GM18508 (cell line): ENCODE measurements around the gene SF3B4.

Source experiments
- ATAC-seq: cut with Tn5 transposase; IDR thresholded peaks from one replicate; pipeline ENCODE4 v1.9.1; 2021; ENCODE audit warnings: moderate number of reproducible peaks; ENCODE audit not compliant: insufficient read depth, unreplicated experiment

Gene SF3B4

GRCh38 chr1:149934356-149934755, 6.8 kb upstream of the SF3B4 start:
- no peak for ATAC-seq

- no peak for ATAC-seq
These were observed 5.6 kb upstream of the SF3B4 start for GRCh38 chr1:149933208-149933607.

GRCh38 chr1:149932474-149932873, 4.9 kb upstream of the SF3B4 start:
- no peak for ATAC-seq

GRCh38 chr1:149931212-149931790, 3.7 kb upstream of the SF3B4 start:
- ATAC-seq, result no peak

GRCh38 chr1:149929856-149930255, 2.3 kb upstream of the SF3B4 start:
- no peak for ATAC-seq

GRCh38 chr1:149928401-149928724, 760 bp upstream of the SF3B4 start:
- no peak for ATAC-seq

- no peak for ATAC-seq
These were observed 494 bp downstream of the SF3B4 start for GRCh38 chr1:149927056-149927562.

GRCh38 chr1:149926296-149926695, 1.3 kb downstream of the SF3B4 start:
- no peak for ATAC-seq

- ATAC-seq, result no peak
These were observed 1.9 kb downstream of the SF3B4 start for GRCh38 chr1:149925751-149926150.

- no peak for ATAC-seq
These were observed 2.3 kb downstream of the SF3B4 start for GRCh38 chr1:149925345-149925744.

GRCh38 chr1:149923626-149924025, 4.0 kb downstream of the SF3B4 start:
- ATAC-seq, result no peak

GRCh38 chr1:149917571-149918144, 9.9 kb downstream of the SF3B4 start, which contains the start of gene SV2A:
SV2A (minus strand) TSS chr1:149917844; CDS start chr1:149913840, 4,004 bp downstream.
- no peak for ATAC-seq

- ATAC-seq, result no peak
These were observed 10.7 kb downstream of the SF3B4 start for GRCh38 chr1:149916898-149917252.

GRCh38 chr1:149916193-149916897, 11.3 kb downstream of the SF3B4 start:
- no peak for ATAC-seq

GRCh38 chr1:149915429-149916192, 12.0 kb downstream of the SF3B4 start:
- ATAC-seq, result no peak

- no peak for ATAC-seq
These were observed 13.1 kb downstream of the SF3B4 start for GRCh38 chr1:149914545-149914944.

GRCh38 chr1:149906570-149907075, 21.0 kb downstream of the SF3B4 start:
- ATAC-seq, result no peak

- ATAC-seq, result no peak
These were observed 23.6 kb downstream of the SF3B4 start for GRCh38 chr1:149903836-149904491.

- peak; percentile 53 for ATAC-seq
These were observed 27.9 kb downstream of the SF3B4 start, which contains the start of gene BOLA1 for GRCh38 chr1:149899460-149900284. BOLA1 (plus strand) TSS chr1:149899568; CDS start chr1:149900060, 492 bp downstream.
